ENCODE measurements around the gene FAM171A1.

- no peak for TF ChIP-seq POLR2A (IDR thresholded peaks at IDR 0.05; ENCODE audit: low read length)
- no peak for TF ChIP-seq GATA1 (IDR thresholded peaks at IDR 0.05; ENCODE audit: low read depth, low read length)
Measured at GRCh38 chr10:15168786-15169554, 202.1 kb downstream of the FAM171A1 start.

All from erythroblast (primary cell).